H9 (cell line): Measurements from ENCODE around the gene SLC2A11. TPM values are rescaled to one million over a fixed set of nuclear protein-coding genes. Genes with fewer than 3 reads are reported as not detected.

ENCODE experiments used
- DNase-seq: peaks from one replicate; pipeline ENCODE4 v3.0.0-alpha.2; 2017
- H2AFZ ChIP-seq: one replicate; pipeline ENCODE4 v1.6.1; 2013; ENCODE audit warnings: mild to moderate bottlenecking, low read length, control low read depth, moderate library complexity
- H2AK5ac ChIP-seq: 2 replicates; pipeline ENCODE4 v1.6.1; 2013; ENCODE audit warnings: low read length, control low read depth, mixed read lengths; ENCODE audit not compliant: insufficient read length
- H2BK120ac ChIP-seq: one replicate; pipeline ENCODE4 v1.6.1; 2013; ENCODE audit warnings: low read depth, mild to moderate bottlenecking, low read length, control low read depth, inconsistent platforms; ENCODE audit not compliant: poor library complexity, severe bottlenecking
- H2BK12ac ChIP-seq: 2 replicates; pipeline ENCODE4 v1.6.1; 2013; ENCODE audit warnings: low read length, control low read depth, mixed read lengths, low read depth; ENCODE audit not compliant: insufficient read length
- H2BK15ac ChIP-seq: 2 replicates; pipeline ENCODE4 v1.6.1; 2013; ENCODE audit warnings: low read depth, low read length, control low read depth
- H2BK20ac ChIP-seq: one replicate; pipeline ENCODE4 v1.6.1; 2013; ENCODE audit warnings: low read depth, mild to moderate bottlenecking, low read length, control low read depth, inconsistent platforms; ENCODE audit not compliant: poor library complexity, severe bottlenecking
- H2BK5ac ChIP-seq: 2 replicates; pipeline ENCODE4 v1.6.1; 2013; ENCODE audit warnings: low read length, control low read depth, mixed read lengths; ENCODE audit not compliant: insufficient read length
- H3K14ac ChIP-seq: 2 replicates; pipeline ENCODE4 v1.6.1; 2013; ENCODE audit warnings: low read length, control low read depth; ENCODE audit not compliant: insufficient read depth
- H3K18ac ChIP-seq: 2 replicates; pipeline ENCODE4 v1.6.1; 2013; ENCODE audit warnings: low read depth, mild to moderate bottlenecking, mixed read lengths, low read length, control low read depth; ENCODE audit not compliant: insufficient read length
- H3K23ac ChIP-seq: 2 replicates; pipeline ENCODE4 v1.6.1; 2013; ENCODE audit warnings: low read length, control low read depth, mixed read lengths, low read depth; ENCODE audit not compliant: insufficient read length
- H3K23me2 ChIP-seq: 2 replicates; pipeline ENCODE4 v1.6.1; 2013; ENCODE audit warnings: low read depth, mild to moderate bottlenecking, mixed read lengths, low read length, control low read depth; ENCODE audit not compliant: insufficient read length, poor library complexity, severe bottlenecking
- H3K27ac ChIP-seq: 2 replicates; pipeline ENCODE4 v1.5.1; 2013; ENCODE audit warnings: low read length, control low read depth, mixed read lengths, low read depth; ENCODE audit not compliant: insufficient read length
- H3K27me3 ChIP-seq: 2 replicates; pipeline ENCODE4 v1.6.1; 2013; ENCODE audit warnings: low read length, control low read depth, inconsistent platforms; ENCODE audit not compliant: insufficient read depth
- H3K4ac ChIP-seq: 2 replicates; pipeline ENCODE4 v1.6.1; 2013; ENCODE audit warnings: low read depth, mild to moderate bottlenecking, control low read depth, inconsistent platforms, low read length, moderate library complexity
- H3K4me1 ChIP-seq: 2 replicates; pipeline ENCODE4 v1.6.1; 2013; ENCODE audit warnings: low read length, control low read depth, inconsistent platforms; ENCODE audit not compliant: insufficient read depth
- H3K4me2 ChIP-seq: 2 replicates; pipeline ENCODE4 v1.6.1; 2013; ENCODE audit warnings: low read length, control low read depth, mixed read lengths; ENCODE audit not compliant: insufficient read length, insufficient read depth
- H3K56ac ChIP-seq: 2 replicates; pipeline ENCODE4 v1.6.1; 2013; ENCODE audit warnings: low read depth, mild to moderate bottlenecking, mixed read lengths, low read length, control low read depth; ENCODE audit not compliant: insufficient read length
- H3K79me1 ChIP-seq: 2 replicates; pipeline ENCODE4 v1.6.1; 2013; ENCODE audit warnings: low read depth, mild to moderate bottlenecking, moderate library complexity, low read length, control low read depth, inconsistent platforms; ENCODE audit not compliant: insufficient read depth, poor library complexity, severe bottlenecking
- H3K79me2 ChIP-seq: 2 replicates; pipeline ENCODE4 v1.6.1; 2013; ENCODE audit warnings: low read length, control low read depth, inconsistent platforms; ENCODE audit not compliant: insufficient read depth
- H3K9ac ChIP-seq: 2 replicates; pipeline ENCODE4 v1.6.1; 2013; ENCODE audit warnings: low read length, control low read depth, mixed read lengths; ENCODE audit not compliant: insufficient read length; ENCODE audit errors: extremely low read depth
- H3K9me3 ChIP-seq: one replicate; pipeline ENCODE4 v1.6.1; 2013; ENCODE audit warnings: low read depth, low read length, inconsistent platforms; ENCODE audit not compliant: control insufficient read depth
- H3T11ph ChIP-seq: one replicate; pipeline ENCODE4 v1.6.1; 2013; ENCODE audit warnings: mild to moderate bottlenecking, low read length, control low read depth, inconsistent platforms
- H4K20me1 ChIP-seq: one replicate; pipeline ENCODE4 v1.6.1; 2013; ENCODE audit not compliant: control insufficient read depth, insufficient read length, insufficient read depth
- H4K5ac ChIP-seq: 2 replicates; pipeline ENCODE4 v1.6.1; 2013; ENCODE audit warnings: low read depth, mild to moderate bottlenecking, mixed read lengths, low read length, control low read depth; ENCODE audit not compliant: insufficient read length
- H4K8ac ChIP-seq: replicated peaks from 2 replicates; pipeline ENCODE4 v1.6.1; 2013; ENCODE audit warnings: low read length, control low read depth, mixed read lengths, low read depth; ENCODE audit not compliant: insufficient read length
- H4K91ac ChIP-seq: 2 replicates; pipeline ENCODE4 v1.6.1; 2013; ENCODE audit warnings: low read depth, mild to moderate bottlenecking, moderate library complexity, mixed read lengths, low read length, control low read depth; ENCODE audit not compliant: insufficient read length
- H3K27ac Mint-ChIP-seq, 3 experiments: 2 replicates in 2 of 3; 3 replicates in 1 of 3; pipeline ENCODE4 v1.8.0; 2020 to 2021; ENCODE audit warnings: mixed read lengths in 3 of 3, mild to moderate bottlenecking in 1 of 3, moderate library complexity in 1 of 3
- H3K27me3 Mint-ChIP-seq: 2 replicates; pipeline ENCODE4 v1.8.0; 2021; ENCODE audit warnings: low read depth, mild to moderate bottlenecking, moderate library complexity, mixed read lengths
- H3K36me3 Mint-ChIP-seq, 3 experiments: 2 replicates in 2 of 3; 3 replicates in 1 of 3; pipeline ENCODE4 v1.8.0; 2020 to 2021; ENCODE audit warnings: low read depth in 3 of 3, mixed read lengths in 3 of 3; ENCODE audit not compliant: insufficient read depth in 1 of 3
- H3K4me1 Mint-ChIP-seq, 2 experiments: 2 replicates each; pipeline ENCODE4 v1.8.0; 2020; ENCODE audit warnings: mixed read lengths in 2 of 2
- H3K4me3 Mint-ChIP-seq, 2 experiments: 2 replicates in 1 of 2; 3 replicates in 1 of 2; pipeline ENCODE4 v1.8.0; 2020 to 2021; ENCODE audit warnings: mild to moderate bottlenecking in 2 of 2, mixed read lengths in 2 of 2, moderate library complexity in 1 of 2
- H3K9me3 Mint-ChIP-seq, 2 experiments: 2 replicates in 1 of 2; 3 replicates in 1 of 2; pipeline ENCODE4 v1.8.0; 2020; ENCODE audit warnings: mild to moderate bottlenecking in 2 of 2, mixed read lengths in 2 of 2, moderate library complexity in 1 of 2
- CTCF ChIP-seq: fragments of 200-600 bp; sonication (generic); conservative IDR thresholded peaks from 3 replicates; pipeline ENCODE4 v1.8.0; 2021; ENCODE audit warnings: antibody characterized with exemption, mild to moderate bottlenecking
- WGBS: extraction: QIAGEN DNeasy Blood & Tissue Kit; methylation state at CpG from one replicate; pipeline ENCODE4 v1.1.7; 2013; ENCODE audit warnings: missing lambda C conversion rate, low lambda C conversion rate, mixed read lengths; ENCODE audit not compliant: insufficient read length; ENCODE audit errors: extremely low coverage; 5-methylcytosine and 5-hydroxymethylcytosine counted together
- long read RNA-seq: library from polyadenylated mRNA; unstranded; transcript quantifications from one replicate; pipeline ENCODE4 v2.0.0, GENCODE V29; 2020
- total RNA-seq: library from RNA; stranded (reverse); gene quantifications from 2 replicates; pipeline ENCODE4 v1.2.1, GENCODE V29; 2021

The SLC2A11 gene
- total RNA-seq, result 12.1 and 15.0 TPM in 2 replicates
- long read RNA-seq, partial matches to known transcripts, result 5 of 13 reads
- long read RNA-seq, other reads (novel, unspliced or antisense), result 7 of 13 reads

GRCh38 chr22:23857606-23858483 is at the start of gene SLC2A11:
TSS of gene SLC2A11 (plus strand) at chr22:23857875. CDS start at chr22:23858000, 125 bp downstream.
- Histone ChIP-seq H2AFZ (no peak within 1 kb of the TSS), H2BK120ac (no peak within 1 kb of the TSS), H3K9ac (peak within 1 kb of the TSS; percentile 49), H4K91ac (no peak within 1 kb of the TSS), H2AK5ac (no peak within 1 kb of the TSS), H3K23ac (no peak within 1 kb of the TSS), H2BK15ac (no peak within 1 kb of the TSS), H3K18ac (peak within 1 kb of the TSS; percentile 24), H3K4me1 (0 out of 2 replicates have a peak, but pooled peaks cover 2% of the 10 kb centered on the region), H3K79me1 (no peaks in the 10 kb centered on the region), H3K4ac (no peak within 1 kb of the TSS), H3T11ph (no peak within 1 kb of the TSS), H3K23me2 (peaks cover 14% of the 10 kb centered on the region), H2BK20ac (no peak within 1 kb of the TSS), H3K27me3 (no peaks in the 10 kb centered on the region), H3K79me2 (no peaks in the 10 kb centered on the region), H4K20me1 (no peaks in the 10 kb centered on the region), H2BK5ac (no peak within 1 kb of the TSS), H3K4me2 (peak within 1 kb of the TSS; percentile 91), H4K5ac (no peak within 1 kb of the TSS), H4K8ac (no peak within 1 kb of the TSS), H3K9me3 (no peaks in the 10 kb centered on the region), H3K56ac (no peak within 1 kb of the TSS), H3K27ac (no peak within 1 kb of the TSS), H3K14ac (peak within 1 kb of the TSS; percentile 28), H2BK12ac (no peak within 1 kb of the TSS)
- peak; percentile 32; the same call in 2 of the 3 replicates for TF ChIP-seq CTCF
- no peaks in the 10 kb centered on the region for H3K27me3 Mint-ChIP-seq
- WGBS, result no CpG with 5 or more reads among the region's 60 CpGs
- peak within 1 kb of the TSS; percentile 92 to 97 (median 97); a peak in 6 of 7 replicates for H3K27ac Mint-ChIP-seq
- peaks cover under 1 to 3% (median 2%) of the 10 kb centered on the region in 3 experiments; a peak in 2 of 7 replicates for H3K36me3 Mint-ChIP-seq
- peak within 1 kb of the TSS; percentile 83 for H3K4me3 Mint-ChIP-seq
- peaks cover 20 to 21% of the 10 kb centered on the region in 2 experiments for H3K4me1 Mint-ChIP-seq
- peak; percentile 98 for DNase-seq
- H3K9me3 Mint-ChIP-seq, result no peaks in the 10 kb centered on the region; a peak in 1 of 5 replicates
